ENCODE results near the gene FCGR3A.
A peak's percentile ranks its signal among the peaks of the same experiment; 100 is the strongest.
"Not testable (repeated sequence)": the region's sequence is repeated elsewhere in the genome, so short reads cannot be mapped to it uniquely, and the experiment has no call there.

The FCGR3A gene

GRCh38 chr1:161531986-161532643 lies 17.5 kb downstream of the FCGR3A start:
- peaks cover 16% of the 10 kb centered on the region for H3K4me1 ChIP-seq (ENCODE audit: low read depth, poor library complexity, severe bottlenecking)
- peak overlapping the region; percentile 85 for H3K4me2 ChIP-seq
- no peak overlapping the region for H3K9ac ChIP-seq
- H3K36me3 ChIP-seq (ENCODE audit: insufficient read depth): no peaks in the 10 kb centered on the region
- TF ChIP-seq CTCF (conservative IDR thresholded peaks at IDR 0.05; ENCODE audit: low read depth, low read length): no peak
- no peak overlapping the region for H3K4me3 ChIP-seq (IDR thresholded peaks at IDR 0.05; ENCODE audit: insufficient read depth, low read depth, low read length)
- peak overlapping the region; percentile 68 for H3K27ac ChIP-seq
- H3K27me3 ChIP-seq (ENCODE audit: insufficient read depth, low read depth): no peaks in the 10 kb centered on the region
- peak overlapping the region; percentile 57; the same call in 1 of the 2 replicates for H2AFZ ChIP-seq (ENCODE audit: low read depth)
- H4K20me1 ChIP-seq (ENCODE audit: insufficient read depth): no peaks in the 10 kb centered on the region
- H3K79me2 ChIP-seq (ENCODE audit: insufficient read depth, low read depth): no peaks in the 10 kb centered on the region

GRCh38 chr1:161530671-161531641 lies 18.7 kb downstream of the FCGR3A start:
- Histone ChIP-seq H3K4me1 (ENCODE audit: low read depth, poor library complexity, severe bottlenecking) (peaks cover 16% of the 10 kb centered on the region), H3K9ac (peak overlapping the region; percentile 65), H2AFZ (ENCODE audit: low read depth) (peak overlapping the region; percentile 64), H3K4me3 (IDR thresholded peaks at IDR 0.05; ENCODE audit: insufficient read depth, low read depth, low read length) (peak overlapping the region; percentile 67), H3K4me2 (peak overlapping the region; percentile 85), H3K27ac (peak overlapping the region; percentile 68)
- not testable (repeated sequence) for H4K20me1 ChIP-seq (ENCODE audit: insufficient read depth); H3K79me2 ChIP-seq (ENCODE audit: insufficient read depth, low read depth); H3K36me3 ChIP-seq (ENCODE audit: insufficient read depth); H3K27me3 ChIP-seq (ENCODE audit: insufficient read depth, low read depth)

GRCh38 chr1:161530158-161530557 lies 19.5 kb downstream of the FCGR3A start:
- H2AFZ ChIP-seq (ENCODE audit: low read depth): not testable (repeated sequence)

GRCh38 chr1:161529463-161530104 lies 20.0 kb downstream of the FCGR3A start:
- not testable (repeated sequence) for H3K27me3 ChIP-seq (ENCODE audit: insufficient read depth, low read depth); H3K27ac ChIP-seq; H4K20me1 ChIP-seq (ENCODE audit: insufficient read depth); H2AFZ ChIP-seq (ENCODE audit: low read depth); H3K4me3 ChIP-seq (IDR thresholded peaks at IDR 0.05; ENCODE audit: insufficient read depth, low read depth, low read length); H3K9ac ChIP-seq; H3K79me2 ChIP-seq (ENCODE audit: insufficient read depth, low read depth); H3K36me3 ChIP-seq (ENCODE audit: insufficient read depth)
- peak overlapping the region; percentile 36 for H3K4me2 ChIP-seq
- peaks cover 19% of the 10 kb centered on the region for H3K4me1 ChIP-seq (ENCODE audit: low read depth, poor library complexity, severe bottlenecking)

More at GRCh38 chr1:161530158-161530557, 19.5 kb downstream of the FCGR3A start:
- peak overlapping the region; percentile 68; the same call in 1 of the 2 replicates for H3K27ac ChIP-seq
- peak overlapping the region; percentile 36 for H3K4me2 ChIP-seq
- H3K9ac ChIP-seq: peak overlapping the region; percentile 65; the same call in 1 of the 2 replicates
- H3K4me1 ChIP-seq (ENCODE audit: low read depth, poor library complexity, severe bottlenecking): peaks cover 18% of the 10 kb centered on the region
- H3K79me2 ChIP-seq (ENCODE audit: insufficient read depth, low read depth); H3K36me3 ChIP-seq (ENCODE audit: insufficient read depth); H3K27me3 ChIP-seq (ENCODE audit: insufficient read depth, low read depth); H3K4me3 ChIP-seq (IDR thresholded peaks at IDR 0.05; ENCODE audit: insufficient read depth, low read depth, low read length); H4K20me1 ChIP-seq (ENCODE audit: insufficient read depth): not testable (repeated sequence)

GRCh38 chr1:161528550-161528949 lies 21.1 kb downstream of the FCGR3A start:
- not testable (repeated sequence) for H3K27me3 ChIP-seq (ENCODE audit: insufficient read depth, low read depth); H3K9ac ChIP-seq; H3K27ac ChIP-seq

GRCh38 chr1:161525918-161526317 lies 23.7 kb downstream of the FCGR3A start:
- H3K4me3 ChIP-seq (IDR thresholded peaks at IDR 0.05; ENCODE audit: insufficient read depth, low read depth, low read length); H3K79me2 ChIP-seq (ENCODE audit: insufficient read depth, low read depth); H3K27me3 ChIP-seq (ENCODE audit: insufficient read depth, low read depth); H2AFZ ChIP-seq (ENCODE audit: low read depth); H3K4me1 ChIP-seq (ENCODE audit: low read depth, poor library complexity, severe bottlenecking); H4K20me1 ChIP-seq (ENCODE audit: insufficient read depth); H3K27ac ChIP-seq; H3K9ac ChIP-seq; H3K36me3 ChIP-seq (ENCODE audit: insufficient read depth); H3K4me2 ChIP-seq: not testable (repeated sequence)

More at GRCh38 chr1:161528550-161528949, 21.1 kb downstream of the FCGR3A start:
- H3K4me1 ChIP-seq (ENCODE audit: low read depth, poor library complexity, severe bottlenecking): peaks cover 19% of the 10 kb centered on the region
- not testable (repeated sequence) for H4K20me1 ChIP-seq (ENCODE audit: insufficient read depth); H3K36me3 ChIP-seq (ENCODE audit: insufficient read depth); H2AFZ ChIP-seq (ENCODE audit: low read depth); H3K79me2 ChIP-seq (ENCODE audit: insufficient read depth, low read depth); H3K4me3 ChIP-seq (IDR thresholded peaks at IDR 0.05; ENCODE audit: insufficient read depth, low read depth, low read length); H3K4me2 ChIP-seq

GRCh38 chr1:161525321-161525720 lies 24.3 kb downstream of the FCGR3A start:
- peak overlapping the region; percentile 83; the same call in 1 of the 2 replicates for H3K9ac ChIP-seq
- not testable (repeated sequence) for H3K36me3 ChIP-seq (ENCODE audit: insufficient read depth); H4K20me1 ChIP-seq (ENCODE audit: insufficient read depth); H3K4me3 ChIP-seq (IDR thresholded peaks at IDR 0.05; ENCODE audit: insufficient read depth, low read depth, low read length); H3K79me2 ChIP-seq (ENCODE audit: insufficient read depth, low read depth); H3K27me3 ChIP-seq (ENCODE audit: insufficient read depth, low read depth); H3K4me1 ChIP-seq (ENCODE audit: low read depth, poor library complexity, severe bottlenecking); H3K27ac ChIP-seq
- peak overlapping the region; percentile 55 for H3K4me2 ChIP-seq
- peak overlapping the region; percentile 98; the same call in 1 of the 2 replicates for H2AFZ ChIP-seq (ENCODE audit: low read depth)

GRCh38 chr1:161524742-161525291 lies 24.8 kb downstream of the FCGR3A start:
- peak overlapping the region; percentile 55 for H3K4me2 ChIP-seq
- not testable (repeated sequence) for H3K79me2 ChIP-seq (ENCODE audit: insufficient read depth, low read depth); H3K4me1 ChIP-seq (ENCODE audit: low read depth, poor library complexity, severe bottlenecking); H3K36me3 ChIP-seq (ENCODE audit: insufficient read depth); H3K27me3 ChIP-seq (ENCODE audit: insufficient read depth, low read depth); H3K4me3 ChIP-seq (IDR thresholded peaks at IDR 0.05; ENCODE audit: insufficient read depth, low read depth, low read length); H4K20me1 ChIP-seq (ENCODE audit: insufficient read depth)
- peak overlapping the region; percentile 83; the same call in 1 of the 2 replicates for H3K9ac ChIP-seq
- H2AFZ ChIP-seq (ENCODE audit: low read depth): peak overlapping the region; percentile 98; the same call in 1 of the 2 replicates
- H3K27ac ChIP-seq: peak overlapping the region; percentile 36; the same call in 1 of the 2 replicates

All from KMS-11 (cell line).